H1 (cell line): ENCODE measurements around the gene HSPA4. TPM values are rescaled to one million over a fixed set of nuclear protein-coding genes. Genes with fewer than 3 reads are reported as not detected.

Source experiments
- CTCF ChIA-PET: fragments of 300-600 bp; sonication (Branson Sonifier 250); formaldehyde crosslinking; loops from one replicate; lab custom pipeline; 2021; ENCODE audit not compliant: partially characterized antibody; lab: Charles Lee
- POLR2A ChIA-PET: fragments of 300-600 bp; sonication (Branson Sonifier 250); formaldehyde crosslinking; loops from one replicate; lab custom pipeline; 2021; ENCODE audit warnings: inconsistent platforms; ENCODE audit not compliant: partially characterized antibody; lab: Charles Lee
- DNase-seq, 2 experiments: peaks; one replicate each; pipeline versions ENCODE4 v3.0.0 to v3.0.0-alpha.2; 2010 to 2022; ENCODE audit warnings: low spot score in 2 of 2, low read depth in 1 of 2, mixed read lengths in 1 of 2
- FAIRE-seq: peaks from 2 replicates; lab custom pipeline; 2011; peaks lifted over from hg19 to GRCh38; lab: Jason Lieb, UNC
- H2AFZ ChIP-seq: 2 replicates; pipeline ENCODE4 v1.8.1; 2012; ENCODE audit warnings: low read length, inconsistent platforms
- H2AK5ac ChIP-seq: 2 replicates; pipeline ENCODE4 v1.6.1; 2013; ENCODE audit warnings: low read depth, low read length
- H2BK120ac ChIP-seq: replicated peaks from 2 replicates; pipeline ENCODE3; 2013; ENCODE audit warnings: low read depth, low read length, inconsistent platforms
- H2BK12ac ChIP-seq: 2 replicates; pipeline ENCODE4 v1.6.1; 2013; ENCODE audit warnings: low read depth, low read length
- H2BK15ac ChIP-seq: 2 replicates; pipeline ENCODE4 v1.6.1; 2013; ENCODE audit warnings: low read length
- H2BK20ac ChIP-seq: 2 replicates; pipeline ENCODE4 v1.6.1; 2013; ENCODE audit warnings: low read length
- H2BK5ac ChIP-seq: 2 replicates; pipeline ENCODE4 v1.6.1; 2013; ENCODE audit warnings: low read depth, low read length
- H3K14ac ChIP-seq: 2 replicates; pipeline ENCODE4 v1.6.1; 2013; ENCODE audit warnings: inconsistent platforms; ENCODE audit not compliant: insufficient read length
- H3K18ac ChIP-seq: 2 replicates; pipeline ENCODE4 v1.6.1; 2013; ENCODE audit warnings: low read length; ENCODE audit errors: extremely low read depth
- H3K23ac ChIP-seq: 2 replicates; pipeline ENCODE4 v1.6.1; 2013; ENCODE audit warnings: inconsistent platforms; ENCODE audit not compliant: insufficient read length
- H3K23me2 ChIP-seq: 2 replicates; pipeline ENCODE4 v1.6.1; 2013; ENCODE audit warnings: low read depth, low read length
- H3K27ac ChIP-seq: 2 replicates; pipeline ENCODE4 v1.6.1; 2011; ENCODE audit warnings: low read depth, low read length, inconsistent platforms
- H3K27me3 ChIP-seq, 4 experiments: replicated peaks in 1 of 4; 1 replicate in 1 of 4; 2 replicates in 3 of 4; pipeline versions ENCODE4 v1.6.1 to v1.8.1; 2011 to 2013; ENCODE audit warnings: low read length in 3 of 4, mild to moderate bottlenecking in 3 of 4, inconsistent platforms in 2 of 4, mixed read lengths in 2 of 4, moderate library complexity in 1 of 4; ENCODE audit not compliant: control insufficient read depth in 3 of 4, insufficient read depth in 3 of 4; ENCODE audit errors: extremely low read depth in 1 of 4
- H3K36me3 ChIP-seq, 4 experiments: 2 replicates each; pipeline versions ENCODE4 v1.6.1 to v1.8.1; 2011 to 2013; ENCODE audit warnings: mild to moderate bottlenecking in 4 of 4, low read length in 3 of 4, moderate library complexity in 2 of 4, control low read depth in 1 of 4, inconsistent platforms in 1 of 4; ENCODE audit not compliant: insufficient read depth in 4 of 4, control insufficient read depth in 2 of 4
- H3K4ac ChIP-seq: replicated peaks from 2 replicates; pipeline ENCODE3; 2013; ENCODE audit warnings: low read length, low read depth, mixed read lengths, inconsistent platforms; ENCODE audit not compliant: insufficient read length
- H3K4me1 ChIP-seq, 4 experiments: replicated peaks in 1 of 4; 1 replicate in 1 of 4; 2 replicates in 3 of 4; pipeline versions ENCODE4 v1.6.1 to v1.8.1; 2011 to 2013; ENCODE audit warnings: low read length in 3 of 4, inconsistent platforms in 2 of 4, mixed read lengths in 1 of 4; ENCODE audit not compliant: insufficient read depth in 4 of 4, control insufficient read depth in 3 of 4
- H3K4me2 ChIP-seq, 2 experiments: 2 replicates each; pipeline versions ENCODE4 v1.6.1 to v1.8.1; 2011 to 2013; ENCODE audit warnings: low read depth in 2 of 2, low read length in 2 of 2, control low read depth in 1 of 2, inconsistent platforms in 1 of 2, mild to moderate bottlenecking in 1 of 2; ENCODE audit not compliant: insufficient read depth in 1 of 2
- H3K4me3 ChIP-seq, 4 experiments: fragments of 200-600, 300-600 bp in 1 of 4; sonication (generic), shearing (Covaris generic), sonication (Bioruptor Twin) in 1 of 4; 2 replicates each; pipeline versions ENCODE4 v1.5.1 to v1.8.1; 2011 to 2016; ENCODE audit warnings: low read length in 4 of 4, low read depth in 3 of 4, control low read depth in 2 of 4, inconsistent platforms in 2 of 4, mild to moderate bottlenecking in 2 of 4, mixed read lengths in 1 of 4, moderate library complexity in 1 of 4; ENCODE audit not compliant: insufficient read depth in 2 of 4; ENCODE audit errors: extremely low read depth in 1 of 4
- H3K56ac ChIP-seq: replicated peaks from 2 replicates; pipeline ENCODE3; 2013; ENCODE audit warnings: low read depth, mild to moderate bottlenecking, mixed read lengths, low read length, inconsistent platforms; ENCODE audit not compliant: insufficient read length
- H3K79me1 ChIP-seq: 2 replicates; pipeline ENCODE4 v1.6.1; 2013; ENCODE audit warnings: low read depth, low read length, control low read depth
- H3K79me2 ChIP-seq, 2 experiments: 2 replicates each; pipeline versions ENCODE4 v1.6.1 to v1.8.1; 2012 to 2013; ENCODE audit warnings: low read length in 2 of 2, mild to moderate bottlenecking in 2 of 2, inconsistent platforms in 1 of 2; ENCODE audit not compliant: insufficient read depth in 2 of 2, control insufficient read depth in 1 of 2
- H3K9ac ChIP-seq, 4 experiments: replicated peaks in 1 of 4; 1 replicate in 1 of 4; 2 replicates in 3 of 4; pipeline versions ENCODE4 v1.6.1 to v1.8.1; 2011 to 2013; ENCODE audit warnings: low read depth in 3 of 4, low read length in 3 of 4, control low read depth in 2 of 4, mild to moderate bottlenecking in 2 of 4, moderate library complexity in 2 of 4, inconsistent platforms in 1 of 4; ENCODE audit errors: extremely low read depth in 1 of 4
- H3K9me3 ChIP-seq, 2 experiments: 2 replicates each; pipeline versions ENCODE4 v1.6.1 to v1.8.1; 2012 to 2013; ENCODE audit warnings: mild to moderate bottlenecking in 2 of 2, moderate library complexity in 2 of 2, control low read depth in 1 of 2, inconsistent platforms in 1 of 2, low read depth in 1 of 2, low read length in 1 of 2, mixed read lengths in 1 of 2; ENCODE audit not compliant: insufficient read depth in 2 of 2
- H4K20me1 ChIP-seq, 2 experiments: replicated peaks in 1 of 2; 2 replicates each; pipeline versions ENCODE3 to v1.8.1; 2011 to 2013; ENCODE audit warnings: inconsistent platforms in 2 of 2, low read length in 2 of 2, mild to moderate bottlenecking in 1 of 2; ENCODE audit not compliant: insufficient read depth in 2 of 2, control insufficient read depth in 1 of 2
- H4K5ac ChIP-seq: 2 replicates; pipeline ENCODE4 v1.6.1; 2013; ENCODE audit warnings: low read length, low read depth, mixed read lengths, inconsistent platforms; ENCODE audit not compliant: insufficient read length
- H4K8ac ChIP-seq: 2 replicates; pipeline ENCODE4 v1.8.0; 2013; ENCODE audit warnings: mild to moderate bottlenecking, moderate library complexity, low read length, inconsistent platforms; ENCODE audit not compliant: insufficient read depth; ENCODE audit errors: extremely low read depth
- H4K91ac ChIP-seq: replicated peaks from 2 replicates; pipeline ENCODE3; 2013; ENCODE audit warnings: low read length, mixed read lengths, inconsistent platforms; ENCODE audit not compliant: insufficient read length
- CEBPB ChIP-seq: IDR thresholded peaks from 2 replicates; pipeline ENCODE4 v1.6.1; 2012; ENCODE audit warnings: low read depth, low read length
- CREB1 ChIP-seq: IDR thresholded peaks from 2 replicates; pipeline ENCODE4 v1.6.1; 2012; ENCODE audit warnings: inconsistent platforms
- JUN ChIP-seq: IDR thresholded peaks from 2 replicates; pipeline ENCODE4 v1.6.1; 2011; ENCODE audit warnings: low read depth, mild to moderate bottlenecking, improper control_type of control experiment, low read length
- JUND ChIP-seq: IDR thresholded peaks from 2 replicates; pipeline ENCODE4 v1.6.1; 2011; ENCODE audit warnings: mild to moderate bottlenecking, improper control_type of control experiment, low read length
- RAD21 ChIP-seq, 2 experiments: IDR thresholded peaks in 1 of 2; conservative IDR thresholded peaks in 1 of 2; 2 replicates each; pipeline ENCODE4 v1.6.1; 2011; ENCODE audit warnings: low read depth in 2 of 2, low read length in 2 of 2, improper control_type of control experiment in 1 of 2, inconsistent platforms in 1 of 2, mild to moderate bottlenecking in 1 of 2, moderate library complexity in 1 of 2
- RFX5 ChIP-seq: IDR thresholded peaks from 2 replicates; pipeline ENCODE4 v1.6.1; 2011; ENCODE audit warnings: low read depth, low read length, improper control_type of control experiment, borderline replicate concordance
- RXRA ChIP-seq: IDR thresholded peaks from 2 replicates; pipeline ENCODE4 v1.6.1; 2011; ENCODE audit warnings: low read depth, mild to moderate bottlenecking, low read length, moderate library complexity; ENCODE audit not compliant: insufficient read depth
- SAP30 ChIP-seq: fragments of 300-600 bp; sonication (generic); IDR thresholded peaks from 2 replicates; pipeline ENCODE4 v1.7.1; 2012; ENCODE audit warnings: low read length, moderate library complexity, mild to moderate bottlenecking, inconsistent platforms; ENCODE audit not compliant: insufficient read depth, insufficient replicate concordance
- SIRT6 ChIP-seq: IDR thresholded peaks from one replicate; pipeline ENCODE4 v1.7.1; 2012; ENCODE audit warnings: low read length, inconsistent platforms
- TEAD4 ChIP-seq: IDR thresholded peaks from 2 replicates; pipeline ENCODE4 v1.6.1; 2012; ENCODE audit warnings: low read depth, low read length, inconsistent platforms, mixed read lengths
- WGBS, 2 experiments: shearing (Covaris generic) in 1 of 2; methylation state at CpG; one replicate each; pipeline versions ENCODE4 v1.1.6 to v1.1.7; 2013 to 2015; ENCODE audit warnings: low lambda C conversion rate in 2 of 2, mixed read lengths in 2 of 2, inconsistent platforms in 1 of 2, low coverage in 1 of 2, missing lambda C conversion rate in 1 of 2; ENCODE audit not compliant: insufficient replicate concordance in 2 of 2, insufficient coverage in 1 of 2, insufficient read length in 1 of 2; ENCODE audit errors: extremely low coverage in 1 of 2, missing lambda C conversion rate in 1 of 2; 5-methylcytosine and 5-hydroxymethylcytosine counted together
- polyA plus RNA-seq, 7 experiments: library from polyadenylated mRNA; depleted of rRNA in 3 of 7; stranded (reverse) in 5 of 7; unstranded in 2 of 7; fragments of >200 nt in 5 of 7; fragments of 200-250 nt in 2 of 7; gene quantifications; 1 replicate in 5 of 7; 2 replicates in 1 of 7; 4 replicates in 1 of 7; pipeline versions ENCODE4 v1.2.1 to v1.2.3, GENCODE V29; 2011 to 2013; ENCODE audit warnings: missing spikeins in 2 of 7, mixed read lengths in 2 of 7
- total RNA-seq: library from RNA; stranded (reverse); fragmentation: NEBNext Ultra II Directional; extraction: Animal tissue kit (Norgen Biotek cat#: 25700); gene quantifications from 2 replicates; pipeline ENCODE4 v1.2.1, GENCODE V29; 2021
- TF ChIP-seq, protein P1 (sequence below), 3 experiments: IDR thresholded peaks; 1 replicate in 2 of 3; 2 replicates in 1 of 3; pipeline versions ENCODE4 v1.5.1 to v1.6.1; 2011; ENCODE audit warnings: low read length in 3 of 3, mild to moderate bottlenecking in 3 of 3, inconsistent platforms in 2 of 3, low read depth in 1 of 3, moderate library complexity in 1 of 3; ENCODE audit not compliant: insufficient read depth in 1 of 3; ENCODE audit errors: control extremely low read depth in 1 of 3

The HSPA4 gene
- total and polyA plus RNA-seq, 2 of the 8 experiments (the other 6 are each of a cell fraction or from before 2014, with no cell fraction given) = 28.9 to 445 TPM

DNA sequence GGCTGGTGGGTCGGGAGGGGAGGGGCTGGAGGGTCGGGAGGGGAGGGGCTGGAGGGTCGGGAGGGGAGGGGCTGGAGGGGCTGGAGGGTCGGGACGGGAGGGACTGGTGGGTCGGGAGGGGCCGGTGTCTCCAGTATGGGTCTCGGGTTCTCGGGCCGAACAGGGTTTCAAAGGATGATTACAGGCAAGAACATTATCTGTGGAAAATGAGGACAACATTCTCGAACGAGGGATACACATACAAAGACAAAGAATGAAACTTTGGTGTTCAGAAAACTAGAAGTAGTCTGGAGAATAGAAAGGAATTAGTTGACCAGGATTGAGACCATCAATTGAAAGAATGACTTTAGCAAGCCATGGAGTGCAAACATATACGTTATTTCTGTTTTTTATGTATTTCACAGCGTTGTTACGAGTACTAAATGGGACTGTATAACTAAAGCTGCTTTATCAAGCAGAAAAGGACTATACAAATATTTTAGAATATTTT, 25.1 kb upstream of the HSPA4 start:
- Histone ChIP-seq H2BK12ac (no peak overlapping the region), H4K5ac (no peak overlapping the region), H3K23me2 (no peaks in the 10 kb centered on the region), H3K4me1 (no peaks in the 10 kb centered on the region; a peak in 1 of 7 replicates), H2AFZ (peak overlapping the region; percentile 86), H3K9me3 (no peaks in the 10 kb centered on the region), H2BK20ac (no peak overlapping the region), H4K91ac (no peak overlapping the region), H3K18ac (no peak overlapping the region), H3K9ac (peak overlapping the region in 1 of 4 experiments; percentile 53; a peak in 1 of 7 replicates), H2BK15ac (no peak overlapping the region), H3K23ac (no peak overlapping the region), H3K79me1 (peaks cover 3% of the 10 kb centered on the region; the same call in 1 of the 2 replicates), H3K56ac (no peak overlapping the region), H2AK5ac (no peak overlapping the region), H3K36me3 (peaks cover 0 to 7% (median 0%) of the 10 kb centered on the region in 4 experiments; a peak in 2 of 8 replicates), H3K14ac (no peak overlapping the region), H2BK120ac (no peak overlapping the region), H4K8ac (no peak overlapping the region), H2BK5ac (no peak overlapping the region; the same call in 1 of the 2 replicates), H3K27ac (no peak overlapping the region), H4K20me1 (no peaks in the 10 kb centered on the region), H3K27me3 (no peaks in the 10 kb centered on the region), H3K4me2 (peak overlapping the region; percentile 64 to 89), H3K4me3 (peak overlapping the region; percentile 17 to 98 (median 44); a peak in 4 of 8 replicates), H3K79me2 (peaks cover 3 to 30% of the 10 kb centered on the region in 2 experiments; a peak in 2 of 4 replicates), H3K4ac (no peak overlapping the region)
- FAIRE-seq = no peak
- ChIA-PET CTCF (no interaction called here), POLR2A (interaction anchor here (0.7 to 4.0 kb wide), 6 partner anchors 21 to 251 kb away, joined by 3 to 34 read pairs (median 3); partner anchors contain the start of genes AFF4 and HSPA4)
- WGBS, 2 experiments = 37% methylated on average over 7 of the region's 15 CpGs; no CpG with 5 or more reads in 1 of the 2 experiments
- no peak for DNase-seq
- no peak for TF ChIP-seq TEAD4
- no peak for TF ChIP-seq CEBPB
- TF ChIP-seq RAD21 (IDR thresholded peaks at IDR 0.05 in 1 of 2, conservative IDR thresholded peaks at IDR 0.05 in 1 of 2; ENCODE audit: low read depth in 2 of 2, low read length in 2 of 2) = no peak
- TF ChIP-seq, protein P1, sequence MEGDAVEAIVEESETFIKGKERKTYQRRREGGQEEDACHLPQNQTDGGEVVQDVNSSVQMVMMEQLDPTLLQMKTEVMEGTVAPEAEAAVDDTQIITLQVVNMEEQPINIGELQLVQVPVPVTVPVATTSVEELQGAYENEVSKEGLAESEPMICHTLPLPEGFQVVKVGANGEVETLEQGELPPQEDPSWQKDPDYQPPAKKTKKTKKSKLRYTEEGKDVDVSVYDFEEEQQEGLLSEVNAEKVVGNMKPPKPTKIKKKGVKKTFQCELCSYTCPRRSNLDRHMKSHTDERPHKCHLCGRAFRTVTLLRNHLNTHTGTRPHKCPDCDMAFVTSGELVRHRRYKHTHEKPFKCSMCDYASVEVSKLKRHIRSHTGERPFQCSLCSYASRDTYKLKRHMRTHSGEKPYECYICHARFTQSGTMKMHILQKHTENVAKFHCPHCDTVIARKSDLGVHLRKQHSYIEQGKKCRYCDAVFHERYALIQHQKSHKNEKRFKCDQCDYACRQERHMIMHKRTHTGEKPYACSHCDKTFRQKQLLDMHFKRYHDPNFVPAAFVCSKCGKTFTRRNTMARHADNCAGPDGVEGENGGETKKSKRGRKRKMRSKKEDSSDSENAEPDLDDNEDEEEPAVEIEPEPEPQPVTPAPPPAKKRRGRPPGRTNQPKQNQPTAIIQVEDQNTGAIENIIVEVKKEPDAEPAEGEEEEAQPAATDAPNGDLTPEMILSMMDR (IDR thresholded peaks at IDR 0.05; ENCODE audit: control extremely low read depth in 1 of 3, insufficient read depth in 1 of 3, low read depth in 1 of 3, low read length in 3 of 3) = no peak
- TF ChIP-seq JUN = no peak
- no peak for TF ChIP-seq RXRA
- no peak for TF ChIP-seq SAP30
- TF ChIP-seq CREB1 = no peak
- TF ChIP-seq RFX5 = no peak
- no peak for TF ChIP-seq SIRT6
- TF ChIP-seq JUND = no peak
